IMR-90 (cell line): ENCODE measurements around the gene NCS1. TPM values are rescaled to one million over a fixed set of nuclear protein-coding genes. Genes with fewer than 3 reads are reported as not detected.

Experiments used
- ATAC-seq: fragments of 200-7000 bp; cut with Tn5 transposase; 2 replicates; pipeline ENCODE4 v1.9.1; 2020; ENCODE audit warnings: low read depth, mild to moderate bottlenecking, moderate library complexity
- BruUV-seq: library from RNA; stranded (reverse); fragments of 400-500 nt; replicated peaks from 2 replicates; lab custom pipeline; 2021; lab: Mats Ljungman, UMichigan
- CTCF ChIA-PET: fragments of 300-600 bp; formaldehyde crosslinking; extraction: SDS; loops from one replicate; lab custom pipeline; 2021; ENCODE audit warnings: antibody characterized with exemption; lab: Yijun Ruan, JAX
- POLR2A ChIA-PET: fragments of 300-600 bp; sonication (Branson Sonifier 250); formaldehyde crosslinking; loops from one replicate; lab custom pipeline; 2022; ENCODE audit warnings: antibody characterized with exemption; ENCODE audit not compliant: unreplicated experiment; lab: Charles Lee
- DNase-seq: peaks from one replicate; pipeline ENCODE4 v3.0.0; 2013
- H2AFZ ChIP-seq: replicated peaks from 2 replicates; pipeline ENCODE3; 2013; ENCODE audit warnings: low read length, mild to moderate bottlenecking; ENCODE audit not compliant: poor library complexity
- H2AK5ac ChIP-seq: 2 replicates; pipeline ENCODE4 v1.6.1; 2013; ENCODE audit warnings: low read depth, low read length, inconsistent platforms
- H2AK9ac ChIP-seq: replicated peaks from 2 replicates; pipeline ENCODE3; 2013; ENCODE audit warnings: mild to moderate bottlenecking, low read depth, low read length, moderate library complexity; ENCODE audit not compliant: poor library complexity
- H2BK120ac ChIP-seq: 2 replicates; pipeline ENCODE4 v1.6.1; 2013; ENCODE audit warnings: low read depth, low read length, inconsistent platforms
- H2BK15ac ChIP-seq: 3 replicates; pipeline ENCODE4 v1.6.1; 2013; ENCODE audit warnings: low read depth, low read length, inconsistent platforms
- H2BK20ac ChIP-seq: 2 replicates; pipeline ENCODE4 v1.6.1; 2013; ENCODE audit warnings: low read depth, mild to moderate bottlenecking, inconsistent platforms, low read length, moderate library complexity
- H2BK5ac ChIP-seq: 2 replicates; pipeline ENCODE4 v1.6.1; 2013; ENCODE audit warnings: mild to moderate bottlenecking, low read depth, low read length, inconsistent platforms; ENCODE audit not compliant: poor library complexity, severe bottlenecking
- H3K14ac ChIP-seq: replicated peaks from 2 replicates; pipeline ENCODE4 v1.6.1; 2013; ENCODE audit warnings: low read depth, low read length, inconsistent platforms
- H3K18ac ChIP-seq: 2 replicates; pipeline ENCODE4 v1.6.1; 2013; ENCODE audit warnings: low read depth, low read length, control low read depth
- H3K23ac ChIP-seq: 2 replicates; pipeline ENCODE4 v1.6.1; 2013; ENCODE audit warnings: low read depth, low read length, inconsistent platforms
- H3K27ac ChIP-seq: 2 replicates; pipeline ENCODE4 v1.5.1; 2013; ENCODE audit warnings: mild to moderate bottlenecking, control low read depth, low read length; ENCODE audit not compliant: insufficient read depth
- H3K27me3 ChIP-seq: 2 replicates; pipeline ENCODE4 v1.6.1; 2013; ENCODE audit warnings: low read length; ENCODE audit not compliant: control insufficient read depth, insufficient read depth
- H3K36me3 ChIP-seq: 2 replicates; pipeline ENCODE4 v1.6.1; 2013; ENCODE audit warnings: low read length, mixed read lengths; ENCODE audit not compliant: control insufficient read depth, insufficient read depth
- H3K4ac ChIP-seq: 2 replicates; pipeline ENCODE4 v1.6.1; 2013; ENCODE audit warnings: low read depth, low read length, inconsistent platforms
- H3K4me1 ChIP-seq: 2 replicates; pipeline ENCODE4 v1.6.1; 2013; ENCODE audit warnings: low read length, mixed read lengths; ENCODE audit not compliant: control insufficient read depth, insufficient read depth
- H3K4me2 ChIP-seq: 2 replicates; pipeline ENCODE4 v1.6.1; 2013; ENCODE audit warnings: low read depth, mild to moderate bottlenecking, control low read depth, low read length, moderate library complexity
- H3K4me3 ChIP-seq: 2 replicates; pipeline ENCODE4 v1.5.1; 2013; ENCODE audit warnings: low read depth, mild to moderate bottlenecking, control low read depth, low read length, moderate library complexity; ENCODE audit not compliant: insufficient read depth
- H3K56ac ChIP-seq: 2 replicates; pipeline ENCODE4 v1.6.1; 2013; ENCODE audit warnings: low read length, inconsistent platforms; ENCODE audit not compliant: insufficient read depth; ENCODE audit errors: extremely low read depth
- H3K79me1 ChIP-seq, 2 experiments: 2 replicates each; pipeline ENCODE4 v1.6.1; 2013; ENCODE audit warnings: low read length in 2 of 2, inconsistent platforms in 1 of 2, low read depth in 1 of 2
- H3K9ac ChIP-seq: 2 replicates; pipeline ENCODE4 v1.6.1; 2013; ENCODE audit warnings: low read depth, low read length, control low read depth
- H3K9me1 ChIP-seq: 2 replicates; pipeline ENCODE4 v1.6.1; 2013; ENCODE audit warnings: low read length, inconsistent platforms; ENCODE audit not compliant: insufficient read depth
- H3K9me3 ChIP-seq: 2 replicates; pipeline ENCODE4 v1.6.1; 2013; ENCODE audit warnings: low read length; ENCODE audit not compliant: control insufficient read depth, insufficient read depth
- H4K20me1 ChIP-seq: 2 replicates; pipeline ENCODE4 v1.6.1; 2013; ENCODE audit warnings: low read length, inconsistent platforms; ENCODE audit not compliant: insufficient read depth
- H4K5ac ChIP-seq: 2 replicates; pipeline ENCODE4 v1.6.1; 2013; ENCODE audit warnings: mild to moderate bottlenecking, low read depth, low read length, control low read depth
- H4K8ac ChIP-seq, 2 experiments: 2 replicates each; pipeline ENCODE4 v1.6.1; 2013; ENCODE audit warnings: low read depth in 2 of 2, low read length in 2 of 2, control low read depth in 1 of 2, inconsistent platforms in 1 of 2
- H4K91ac ChIP-seq: 2 replicates; pipeline ENCODE4 v1.6.1; 2013; ENCODE audit warnings: low read depth, low read length, inconsistent platforms; ENCODE audit not compliant: insufficient read depth
- CEBPB ChIP-seq: IDR thresholded peaks from 2 replicates; pipeline ENCODE4 v1.6.1; 2012; ENCODE audit warnings: low read depth, low read length, improper control_type of control experiment
- MAZ ChIP-seq: IDR thresholded peaks from 2 replicates; pipeline ENCODE4 v1.6.1; 2012; ENCODE audit warnings: low read depth, mild to moderate bottlenecking, low read length, improper control_type of control experiment, moderate library complexity, borderline replicate concordance
- RAD21 ChIP-seq: IDR thresholded peaks from 2 replicates; pipeline ENCODE4 v1.6.1; 2012; ENCODE audit warnings: low read length, improper control_type of control experiment
- WGBS, 2 experiments: methylation state at CpG; one replicate each; pipeline versions ENCODE4 v1.1.5 to v1.1.7; 2013; ENCODE audit warnings: missing lambda C conversion rate in 2 of 2; ENCODE audit not compliant: insufficient read length in 1 of 2; ENCODE audit errors: extremely low coverage in 2 of 2; 5-methylcytosine and 5-hydroxymethylcytosine counted together
- dilution Hi-C: fragments of 300-500 bp; cut with HindIII; formaldehyde crosslinking; loops from one replicate; pipeline ENCODE4 v1.14.3; 2018; ENCODE audit warnings: low sequenced_read_pairs; ENCODE audit not compliant: unreplicated experiment
- in situ Hi-C: fragments of 300-500 bp; cut with MboI; formaldehyde crosslinking; loops from 3 replicates; pipeline ENCODE4 v1.14.3; 2019; ENCODE audit warnings: low sequenced_read_pairs, inconsistent platforms, mixed read lengths
- intact Hi-C: fragments of 100-400 bp; cut with micrococcal nuclease; formaldehyde crosslinking; loops from 2 replicates; pipeline ENCODE4 v1.10.0; 2022
- polyA plus RNA-seq, 3 experiments: library from polyadenylated mRNA; depleted of rRNA; stranded (reverse); fragments of >200 nt; gene quantifications; 2 replicates each; pipeline ENCODE4 v1.2.3, GENCODE V29; 2012; ENCODE audit warnings: low replicate concordance in 1 of 3
- total RNA-seq: library from RNA; depleted of rRNA; stranded (reverse); fragments of >200 nt; gene quantifications from 2 replicates; pipeline ENCODE4 v1.2.3, GENCODE V29; 2012

Gene NCS1
- total and polyA plus RNA-seq, 2 of the 4 experiments (the other 2 are of a cell fraction) = 41.0 to 60.5 TPM

DNA sequence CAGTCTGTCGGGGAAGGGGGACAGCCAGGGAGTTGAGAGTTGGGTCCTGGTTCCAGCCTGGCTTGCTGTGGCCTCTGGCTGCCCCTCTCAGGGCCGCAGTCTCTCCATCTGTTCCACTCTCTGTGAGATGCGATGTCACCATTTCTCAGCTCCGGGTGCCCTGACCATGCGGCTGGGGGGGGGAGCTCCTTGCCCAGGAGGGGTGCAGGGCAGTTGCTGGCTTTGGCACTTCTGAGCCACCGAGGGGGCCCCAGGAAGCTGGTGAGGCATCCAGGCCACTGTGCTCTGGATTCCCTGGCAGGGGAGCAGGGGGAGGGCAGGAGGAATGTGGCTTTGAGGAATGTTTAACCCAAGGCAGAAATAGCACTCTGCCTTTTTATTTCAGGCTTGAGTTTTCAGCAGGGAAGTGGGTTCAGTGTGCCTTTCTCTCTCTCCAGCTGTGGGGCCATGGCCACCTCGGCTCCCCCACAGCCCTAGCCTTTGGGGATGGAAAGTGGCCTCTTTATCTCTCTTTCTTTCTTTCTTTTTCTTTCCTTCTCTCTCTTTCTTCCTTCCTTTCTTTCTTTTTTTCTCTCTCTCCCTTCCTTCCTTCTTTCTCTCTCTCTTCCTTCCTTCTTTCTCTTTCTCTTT, 11.0 kb downstream of the NCS1 start:
- WGBS, 2 experiments = 17% methylated on average over 2 of the region's 7 CpGs; no CpG with 5 or more reads in 1 of the 2 experiments
- DNase-seq (peak; percentile 71), ATAC-seq (peak; percentile 85)
- H4K8ac ChIP-seq = peak overlapping the region; percentile 29 to 82; a peak in 3 of 4 replicates
- peaks cover 40% of the 10 kb centered on the region for H3K4me1 ChIP-seq
- H3K27me3 ChIP-seq = no peaks in the 10 kb centered on the region
- H2AK9ac ChIP-seq = peak overlapping the region; percentile 96
- H3K14ac ChIP-seq = peak overlapping the region; percentile 80
- H2AK5ac ChIP-seq = peak overlapping the region; percentile 92
- peaks cover 30% of the 10 kb centered on the region for H3K9me1 ChIP-seq
- TF ChIP-seq CEBPB (no peak), MAZ (peak; percentile 73; the same call in 1 of the 2 replicates), RAD21 (peak; percentile 15; the same call in 1 of the 2 replicates)
- H3K9me3 ChIP-seq = no peaks in the 10 kb centered on the region
- H3K4ac ChIP-seq = peak overlapping the region; percentile 87
- no TSS peak for BruUV-seq
- peaks cover 19 to 79% of the 10 kb centered on the region in 2 experiments for H3K79me1 ChIP-seq
- peak overlapping the region; percentile 97; the same call in 1 of the 2 replicates for H3K23ac ChIP-seq
- H3K27ac ChIP-seq = peak overlapping the region; percentile 83
- in situ Hi-C loops (no loop called here), dilution Hi-C loops (no loop called here), intact Hi-C loops (loop anchor here (5.0 kb wide), 1 partner anchor 39 kb away; no protein-coding TSS in a partner anchor)
- peak overlapping the region; percentile 55 for H4K5ac ChIP-seq
- ChIA-PET POLR2A (no interaction called here), CTCF (interaction anchor here (0.5 to 0.7 kb wide), 3 partner anchors 30 to 1817 kb away, joined by 3 to 4 read pairs (median 3); no protein-coding TSS in a partner anchor)
- peak overlapping the region; percentile 65 for H3K9ac ChIP-seq
- no peak overlapping the region for H3K56ac ChIP-seq
- peak overlapping the region; percentile 55 for H3K4me2 ChIP-seq
- H4K91ac ChIP-seq = peak overlapping the region; percentile 90
- H2BK20ac ChIP-seq = peak overlapping the region; percentile 40
- H2BK15ac ChIP-seq = peak overlapping the region; percentile 59; the same call in 1 of the 3 replicates
- peaks cover 53% of the 10 kb centered on the region for H4K20me1 ChIP-seq
- H2BK120ac ChIP-seq = peak overlapping the region; percentile 81
- peak overlapping the region; percentile 77 for H2BK5ac ChIP-seq
- H3K18ac ChIP-seq = peak overlapping the region; percentile 62
- peaks cover 6% of the 10 kb centered on the region; the same call in 1 of the 2 replicates for H3K36me3 ChIP-seq
- peak overlapping the region; percentile 71 for H2AFZ ChIP-seq
- no peak overlapping the region for H3K4me3 ChIP-seq
